Peyer's patch (tissue), 4 donors: ENCODE results near the gene NPFF. TPM values are rescaled to one million over a fixed set of nuclear protein-coding genes. Genes with fewer than 3 reads are reported as not detected.

Source experiments
- DNase-seq, 3 donors: peaks; one replicate each; pipeline ENCODE4 v3.0.0-alpha.2; 2017 to 2019
- H3K27ac ChIP-seq, 4 donors: fragments of 200-600 bp; sonication (generic); one replicate each; pipeline ENCODE4 v1.5.1; 2016 to 2019
- H3K27me3 ChIP-seq, 2 donors: fragments of 200-600 bp; sonication (generic); one replicate each; pipeline ENCODE4 v1.5.1; 2019
- H3K36me3 ChIP-seq, 3 donors: fragments of 200-600 bp; sonication (generic); one replicate each; pipeline ENCODE4 v1.5.1; 2016 to 2019
- H3K4me1 ChIP-seq, 4 donors: fragments of 200-600 bp; sonication (generic); one replicate each; pipeline ENCODE4 v1.5.1; 2016 to 2019
- H3K4me3 ChIP-seq, 4 donors: fragments of 200-600 bp; sonication (generic); 1 replicate in 3 of 4; 2 replicates in 1 of 4; pipeline ENCODE4 v1.5.1; 2016 to 2019; ENCODE audit warnings: mild to moderate bottlenecking in 1 of 4
- H3K9me3 ChIP-seq, 4 donors: fragments of 200-600 bp; sonication (generic); one replicate each; pipeline ENCODE4 v1.5.1; 2016 to 2019; ENCODE audit warnings: mild to moderate bottlenecking in 1 of 4
- CTCF ChIP-seq, 6 experiments: fragments of 450-650 bp in 4 of 6; fragments of 200-600 bp in 2 of 6; sonication (generic) in 1 of 6; IDR thresholded peaks; one replicate each; pipeline ENCODE4 v1.5.1; 2017 to 2019; ENCODE audit warnings: antibody characterized with exemption in 6 of 6, mild to moderate bottlenecking in 3 of 6, moderate library complexity in 1 of 6
- POLR2A ChIP-seq, 2 donors: fragments of 450-650 bp; IDR thresholded peaks; one replicate each; pipeline ENCODE4 v1.5.1; 2017; ENCODE audit warnings: antibody characterized with exemption in 2 of 2, mild to moderate bottlenecking in 2 of 2, moderate library complexity in 2 of 2
- total RNA-seq, 4 donors: library from RNA; depleted of rRNA; stranded (reverse); fragments of >200 nt; gene quantifications; one replicate each; pipeline ENCODE4 v1.1.0, GENCODE V29; 2016

NPFF gene
- total RNA-seq, 4 donors from 2014 or later, result not detected

GRCh38 chr12:53543539-53543938, 36.3 kb upstream of the NPFF start:
- no peaks in the 10 kb centered on the region for H3K4me1 ChIP-seq
- TF ChIP-seq CTCF (IDR thresholded peaks at IDR 0.05) (peak; percentile 16 to 95 (median 74)), POLR2A (IDR thresholded peaks at IDR 0.05) (no peak)
- no peaks in the 10 kb centered on the region for H3K9me3 ChIP-seq
- peak overlapping the region in 1 of 4 donors; percentile 53 for H3K27ac ChIP-seq
- DNase-seq, result peak in 2 of 3 donors; percentile 18 to 71
- peaks cover 0 to 66% (median 0%) of the 10 kb centered on the region in 3 donors for H3K36me3 ChIP-seq
- no peak overlapping the region for H3K4me3 ChIP-seq
- H3K27me3 ChIP-seq, result no peaks in the 10 kb centered on the region

- DNase-seq, result no peak
- TF ChIP-seq POLR2A (IDR thresholded peaks at IDR 0.05) (no peak), CTCF (IDR thresholded peaks at IDR 0.05) (no peak)
- Histone ChIP-seq H3K27ac (no peak overlapping the region), H3K4me1 (no peaks in the 10 kb centered on the region), H3K9me3 (no peaks in the 10 kb centered on the region), H3K27me3 (no peaks in the 10 kb centered on the region), H3K36me3 (peaks cover 0 to 81% (median 0%) of the 10 kb centered on the region in 3 donors), H3K4me3 (no peak overlapping the region)
These were observed 32.2 kb upstream of the NPFF start for GRCh38 chr12:53539526-53539925.

- H3K27me3 ChIP-seq, result no peaks in the 10 kb centered on the region
- peaks cover 0 to 91% (median 0%) of the 10 kb centered on the region in 3 donors for H3K36me3 ChIP-seq
- peak in 1 of 3 donors; percentile 62 for DNase-seq
- H3K4me1 ChIP-seq, result no peaks in the 10 kb centered on the region
- TF ChIP-seq POLR2A (IDR thresholded peaks at IDR 0.05), result no peak
- no peak for TF ChIP-seq CTCF (IDR thresholded peaks at IDR 0.05)
- no peak overlapping the region for H3K4me3 ChIP-seq
- H3K9me3 ChIP-seq, result no peaks in the 10 kb centered on the region
- peak overlapping the region in 2 of 4 donors; percentile 24 to 59 for H3K27ac ChIP-seq
These were observed 31.0 kb upstream of the NPFF start for GRCh38 chr12:53538209-53538689.

- Histone ChIP-seq H3K27me3 (no peaks in the 10 kb centered on the region), H3K4me3 (no peak overlapping the region), H3K9me3 (no peaks in the 10 kb centered on the region), H3K4me1 (no peaks in the 10 kb centered on the region), H3K27ac (no peak overlapping the region), H3K36me3 (peaks cover 0 to 91% (median 0%) of the 10 kb centered on the region in 3 donors)
- TF ChIP-seq POLR2A (IDR thresholded peaks at IDR 0.05), result no peak
- TF ChIP-seq CTCF (IDR thresholded peaks at IDR 0.05), result no peak
- no peak for DNase-seq
These were observed 29.7 kb upstream of the NPFF start for GRCh38 chr12:53536962-53537361.

GRCh38 chr12:53533471-53533870, 26.2 kb upstream of the NPFF start:
- no peaks in the 10 kb centered on the region for H3K4me1 ChIP-seq
- H3K9me3 ChIP-seq, result no peaks in the 10 kb centered on the region
- H3K27ac ChIP-seq, result no peak overlapping the region
- H3K4me3 ChIP-seq, result no peak overlapping the region
- peaks cover 0 to 92% (median 0%) of the 10 kb centered on the region in 3 donors for H3K36me3 ChIP-seq
- no peaks in the 10 kb centered on the region for H3K27me3 ChIP-seq
- TF ChIP-seq POLR2A (IDR thresholded peaks at IDR 0.05) (no peak), CTCF (IDR thresholded peaks at IDR 0.05) (no peak)
- no peak for DNase-seq
